ENCODE results near the gene HCRT. TPM values are rescaled to one million over a fixed set of nuclear protein-coding genes. Genes with fewer than 3 reads are reported as not detected.
A peak's percentile ranks its signal among the peaks of the same experiment; 100 is the strongest.

HCRT gene
- total and polyA plus RNA-seq, 2 of the 4 experiments (the other 2 are of a cell fraction): not detected

GRCh38 chr17:42163696-42164407, 21.4 kb downstream of the HCRT start:
- H2BK120ac ChIP-seq (ENCODE audit: low read depth, low read length): no peak overlapping the region
- no peak overlapping the region for H2BK20ac ChIP-seq (ENCODE audit: low read depth, low read length)
- H3K56ac ChIP-seq (ENCODE audit: extremely low read depth, insufficient read depth, low read length): no peak overlapping the region
- H2AK9ac ChIP-seq (replicated peaks; ENCODE audit: low read depth, low read length, poor library complexity): no peak overlapping the region
- H3K9me1 ChIP-seq (ENCODE audit: insufficient read depth, low read length): 0 out of 2 replicates have a peak, but pooled peaks cover 3% of the 10 kb centered on the region
- H4K20me1 ChIP-seq (ENCODE audit: insufficient read depth, low read length): no peaks in the 10 kb centered on the region
- H3K36me3 ChIP-seq (ENCODE audit: control insufficient read depth, insufficient read depth, low read length): no peaks in the 10 kb centered on the region
- DNase-seq (no peak), ATAC-seq (ENCODE audit: low read depth) (no peak)
- H3K18ac ChIP-seq (ENCODE audit: low read depth, low read length): no peak overlapping the region
- H3K9ac ChIP-seq (ENCODE audit: low read depth, low read length): no peak overlapping the region
- H3K4ac ChIP-seq (ENCODE audit: low read depth, low read length): no peak overlapping the region; the same call in 1 of the 2 replicates
- no peak overlapping the region for H3K23ac ChIP-seq (ENCODE audit: low read depth, low read length)
- H2AK5ac ChIP-seq (ENCODE audit: low read depth, low read length): no peak overlapping the region
- H3K14ac ChIP-seq (replicated peaks; ENCODE audit: low read depth, low read length): no peak overlapping the region
- H3K9me3 ChIP-seq (ENCODE audit: control insufficient read depth, insufficient read depth, low read length): no peaks in the 10 kb centered on the region
- no peak overlapping the region for H4K8ac ChIP-seq (ENCODE audit: low read depth in 2 of 2, low read length in 2 of 2)
- no peak overlapping the region for H4K91ac ChIP-seq (ENCODE audit: insufficient read depth, low read depth, low read length)
- no peak overlapping the region for H3K4me3 ChIP-seq (ENCODE audit: insufficient read depth, low read depth, low read length)
- intact Hi-C loops (cut with micrococcal nuclease): no loop called here
- ChIA-PET CTCF (no interaction called here), POLR2A (ENCODE audit: unreplicated experiment) (no interaction called here)
- H2AFZ ChIP-seq (replicated peaks; ENCODE audit: low read length, poor library complexity): peak overlapping the region; percentile 68
- WGBS, 2 experiments (ENCODE audit: extremely low coverage in 2 of 2, insufficient read length in 1 of 2): no CpG with 5 or more reads among the region's 22 CpGs
- in situ Hi-C loops (cut with MboI; ENCODE audit: low sequenced_read_pairs): no loop called here
- H3K4me1 ChIP-seq (ENCODE audit: control insufficient read depth, insufficient read depth, low read length): no peaks in the 10 kb centered on the region; the same call in 1 of the 2 replicates
- TF ChIP-seq SMC3 (IDR thresholded peaks at IDR 0.05; ENCODE audit: low read depth, low read length): no peak
- TF ChIP-seq RCOR1 (IDR thresholded peaks at IDR 0.05; ENCODE audit: insufficient replicate concordance, low read length): no peak
- TF ChIP-seq, protein P1, sequence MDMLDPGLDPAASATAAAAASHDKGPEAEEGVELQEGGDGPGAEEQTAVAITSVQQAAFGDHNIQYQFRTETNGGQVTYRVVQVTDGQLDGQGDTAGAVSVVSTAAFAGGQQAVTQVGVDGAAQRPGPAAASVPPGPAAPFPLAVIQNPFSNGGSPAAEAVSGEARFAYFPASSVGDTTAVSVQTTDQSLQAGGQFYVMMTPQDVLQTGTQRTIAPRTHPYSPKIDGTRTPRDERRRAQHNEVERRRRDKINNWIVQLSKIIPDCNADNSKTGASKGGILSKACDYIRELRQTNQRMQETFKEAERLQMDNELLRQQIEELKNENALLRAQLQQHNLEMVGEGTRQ (IDR thresholded peaks at IDR 0.05; ENCODE audit: low read depth, low read length): no peak
- TF ChIP-seq MXI1 (IDR thresholded peaks at IDR 0.05; ENCODE audit: borderline replicate concordance, low read depth, low read length): no peak
- no peak for TF ChIP-seq NFE2L2 (IDR thresholded peaks at IDR 0.05; ENCODE audit: low read depth, low read length)
- no peak for TF ChIP-seq RFX5 (IDR thresholded peaks at IDR 0.05; ENCODE audit: low read depth, low read length)
- no peak for TF ChIP-seq BHLHE40 (IDR thresholded peaks at IDR 0.05; ENCODE audit: low read depth, low read length)
- TF ChIP-seq CEBPB (IDR thresholded peaks at IDR 0.05; ENCODE audit: low read depth, low read length): no peak
- no peak for TF ChIP-seq ELK1 (IDR thresholded peaks at IDR 0.05; ENCODE audit: borderline replicate concordance, low read depth, low read length)
- no peak for TF ChIP-seq FOS (IDR thresholded peaks at IDR 0.05; ENCODE audit: low read depth, low read length)
- no peak for TF ChIP-seq MAZ (IDR thresholded peaks at IDR 0.05; ENCODE audit: borderline replicate concordance, low read depth, low read length)
- no peak for TF ChIP-seq CTCF (conservative IDR thresholded peaks at IDR 0.05; ENCODE audit: low read depth, low read length)
- TF ChIP-seq MAFK (IDR thresholded peaks at IDR 0.05; ENCODE audit: low read depth, low read length): no peak
- TF ChIP-seq POLR2A (IDR thresholded peaks at IDR 0.05; ENCODE audit: low read depth, low read length): no peak
- no peak for TF ChIP-seq CHD1 (IDR thresholded peaks at IDR 0.05; ENCODE audit: low read depth, low read length)
- TF ChIP-seq RAD21 (IDR thresholded peaks at IDR 0.05; ENCODE audit: low read length): no peak
- no peak overlapping the region for H2BK15ac ChIP-seq (ENCODE audit: low read depth, low read length)
- dilution Hi-C loops (cut with HindIII; ENCODE audit: low sequenced_read_pairs, unreplicated experiment): no loop called here
- H4K5ac ChIP-seq (ENCODE audit: low read depth, low read length): no peak overlapping the region
- H2BK5ac ChIP-seq (ENCODE audit: low read depth, low read length, poor library complexity, severe bottlenecking): no peak overlapping the region
- H3K79me1 ChIP-seq (ENCODE audit: low read depth in 1 of 2, low read length in 2 of 2): no peaks in the 10 kb centered on the region
- H3K27me3 ChIP-seq (ENCODE audit: control insufficient read depth, insufficient read depth, low read length): peaks cover 10% of the 10 kb centered on the region; the same call in 1 of the 2 replicates
- no peak overlapping the region for H3K27ac ChIP-seq (ENCODE audit: insufficient read depth, low read length)
- no TSS peak for BruUV-seq (replicated peaks)
- no peak overlapping the region for H3K4me2 ChIP-seq (ENCODE audit: low read depth, low read length)

Measured in IMR-90 (cell line).